Activated naive CD4-positive, alpha-beta T cell treated with Interleukin-2 at 50 U/mL for 16 hours (primary cell): ENCODE results near the gene ZNF670.
"Not testable (repeated sequence)": the region's sequence is repeated elsewhere in the genome, so short reads cannot be mapped to it uniquely, and the experiment has no call there.

Experiments
- DNase-seq: peaks from one replicate; pipeline ENCODE4 v3.0.0-alpha.2; 2020

The ZNF670 gene

GRCh38 chr1:247037511-247038320, 40.9 kb downstream of the ZNF670 start:
- no peak for DNase-seq

GRCh38 chr1:247032306-247032705, 46.3 kb downstream of the ZNF670 start:
- DNase-seq: not testable (repeated sequence)
